ENCODE data around the gene ACAP1. TPM values are rescaled to one million over a fixed set of nuclear protein-coding genes. Genes with fewer than 3 reads are reported as not detected.
"Not testable (repeated sequence)": the region's sequence is repeated elsewhere in the genome, so short reads cannot be mapped to it uniquely, and the experiment has no call there.

Gene ACAP1
- total RNA-seq, 1 donor from 2014 or later, result 10.9 TPM

- H3K4me1 Mint-ChIP-seq, result peaks cover 31% of the 10 kb centered on the region
- peaks cover 2% of the 10 kb centered on the region for H3K36me3 Mint-ChIP-seq
- peak overlapping the region; percentile 89 for H3K4me3 Mint-ChIP-seq
- no peaks in the 10 kb centered on the region for H3K9me3 Mint-ChIP-seq
- no peaks in the 10 kb centered on the region for H3K27me3 Mint-ChIP-seq (ENCODE audit: low read depth)
- TF ChIP-seq, protein P1, sequence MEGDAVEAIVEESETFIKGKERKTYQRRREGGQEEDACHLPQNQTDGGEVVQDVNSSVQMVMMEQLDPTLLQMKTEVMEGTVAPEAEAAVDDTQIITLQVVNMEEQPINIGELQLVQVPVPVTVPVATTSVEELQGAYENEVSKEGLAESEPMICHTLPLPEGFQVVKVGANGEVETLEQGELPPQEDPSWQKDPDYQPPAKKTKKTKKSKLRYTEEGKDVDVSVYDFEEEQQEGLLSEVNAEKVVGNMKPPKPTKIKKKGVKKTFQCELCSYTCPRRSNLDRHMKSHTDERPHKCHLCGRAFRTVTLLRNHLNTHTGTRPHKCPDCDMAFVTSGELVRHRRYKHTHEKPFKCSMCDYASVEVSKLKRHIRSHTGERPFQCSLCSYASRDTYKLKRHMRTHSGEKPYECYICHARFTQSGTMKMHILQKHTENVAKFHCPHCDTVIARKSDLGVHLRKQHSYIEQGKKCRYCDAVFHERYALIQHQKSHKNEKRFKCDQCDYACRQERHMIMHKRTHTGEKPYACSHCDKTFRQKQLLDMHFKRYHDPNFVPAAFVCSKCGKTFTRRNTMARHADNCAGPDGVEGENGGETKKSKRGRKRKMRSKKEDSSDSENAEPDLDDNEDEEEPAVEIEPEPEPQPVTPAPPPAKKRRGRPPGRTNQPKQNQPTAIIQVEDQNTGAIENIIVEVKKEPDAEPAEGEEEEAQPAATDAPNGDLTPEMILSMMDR (IDR thresholded peaks at IDR 0.05; ENCODE audit: unreplicated experiment), result peak; percentile 27
- peak overlapping the region; percentile 97 for H3K27ac Mint-ChIP-seq
- DNase-seq (ENCODE audit: low spot score in 2 of 2, unreplicated experiment in 2 of 2), result peak; percentile 94 to 96
These were observed 6.8 kb upstream of the ACAP1 start for GRCh38 chr17:7329374-7329996.

- Mint-ChIP-seq H3K27me3 (ENCODE audit: low read depth) (no peaks in the 10 kb centered on the region), H3K4me3 (peak overlapping the region; percentile 89), H3K4me1 (peaks cover 31% of the 10 kb centered on the region), H3K36me3 (peaks cover 2% of the 10 kb centered on the region), H3K27ac (peak overlapping the region; percentile 97), H3K9me3 (no peaks in the 10 kb centered on the region)
- TF ChIP-seq, protein P1 (IDR thresholded peaks at IDR 0.05; ENCODE audit: unreplicated experiment), result no peak
- DNase-seq (ENCODE audit: low spot score in 2 of 2, unreplicated experiment in 2 of 2), result peak; percentile 67 to 79
These were observed 6.2 kb upstream of the ACAP1 start for GRCh38 chr17:7329997-7330637.

GRCh38 chr17:7330638-7331015 lies 5.7 kb upstream of the ACAP1 start:
- no peak for DNase-seq (ENCODE audit: low spot score in 2 of 2, unreplicated experiment in 2 of 2)
- Mint-ChIP-seq H3K4me3 (peak overlapping the region; percentile 89), H3K36me3 (no peaks in the 10 kb centered on the region), H3K9me3 (no peaks in the 10 kb centered on the region), H3K4me1 (peaks cover 31% of the 10 kb centered on the region), H3K27ac (peak overlapping the region; percentile 97), H3K27me3 (ENCODE audit: low read depth) (no peaks in the 10 kb centered on the region)
- TF ChIP-seq, protein P1 (IDR thresholded peaks at IDR 0.05; ENCODE audit: unreplicated experiment), result no peak

GRCh38 chr17:7332111-7332510 lies 4.2 kb upstream of the ACAP1 start:
- Mint-ChIP-seq H3K9me3 (no peaks in the 10 kb centered on the region), H3K4me1 (peaks cover 31% of the 10 kb centered on the region), H3K4me3 (peak overlapping the region; percentile 46), H3K27ac (peak overlapping the region; percentile 83), H3K36me3 (no peaks in the 10 kb centered on the region), H3K27me3 (ENCODE audit: low read depth) (no peaks in the 10 kb centered on the region)
- TF ChIP-seq, protein P1 (IDR thresholded peaks at IDR 0.05; ENCODE audit: unreplicated experiment), result no peak
- no peak for DNase-seq (ENCODE audit: low spot score in 2 of 2, unreplicated experiment in 2 of 2)

GRCh38 chr17:7332600-7333069 lies 3.7 kb upstream of the ACAP1 start:
- not testable (repeated sequence) for H3K27me3 Mint-ChIP-seq (ENCODE audit: low read depth); H3K36me3 Mint-ChIP-seq; DNase-seq (ENCODE audit: low spot score in 2 of 2, unreplicated experiment in 2 of 2); H3K9me3 Mint-ChIP-seq
- peak overlapping the region; percentile 46 for H3K4me3 Mint-ChIP-seq
- H3K27ac Mint-ChIP-seq, result peak overlapping the region; percentile 83
- H3K4me1 Mint-ChIP-seq, result peaks cover 31% of the 10 kb centered on the region

DNA sequence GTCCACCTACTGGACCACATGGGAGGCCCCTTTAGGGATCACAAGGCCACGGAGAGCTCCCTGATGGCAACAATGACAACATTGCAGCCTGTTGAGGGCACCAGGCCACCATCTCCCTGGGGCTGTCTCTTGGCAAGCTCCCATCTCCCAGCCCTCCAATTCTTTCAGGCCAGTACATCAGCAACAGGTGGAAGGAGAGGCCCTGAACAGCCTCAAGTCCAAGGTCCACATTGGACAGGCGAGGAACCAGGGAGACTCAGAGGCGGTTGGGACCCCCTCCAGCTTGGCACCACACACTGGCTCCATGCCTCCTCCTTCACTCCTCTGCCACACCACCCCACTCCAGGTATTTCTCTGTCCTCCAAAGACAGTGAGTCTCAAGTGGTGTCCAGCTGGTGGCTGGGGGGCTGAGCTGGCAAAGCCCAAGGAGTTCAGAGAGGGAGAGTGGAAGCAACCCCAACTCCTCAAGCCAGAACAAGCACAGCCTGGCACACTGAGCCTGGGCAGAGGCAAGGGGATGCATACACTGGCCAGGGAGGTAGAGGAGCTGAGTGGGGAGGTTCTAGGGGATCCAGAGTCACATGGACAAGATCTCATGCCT lies 1.3 kb upstream of the ACAP1 start:
- Mint-ChIP-seq H3K4me3 (no peak overlapping the region), H3K36me3 (no peaks in the 10 kb centered on the region), H3K9me3 (no peaks in the 10 kb centered on the region), H3K27me3 (ENCODE audit: low read depth) (no peaks in the 10 kb centered on the region), H3K27ac (no peak overlapping the region), H3K4me1 (peaks cover 16% of the 10 kb centered on the region)
- TF ChIP-seq, protein P1 (IDR thresholded peaks at IDR 0.05; ENCODE audit: unreplicated experiment), result no peak
- DNase-seq (ENCODE audit: low spot score in 2 of 2, unreplicated experiment in 2 of 2), result no peak

DNA sequence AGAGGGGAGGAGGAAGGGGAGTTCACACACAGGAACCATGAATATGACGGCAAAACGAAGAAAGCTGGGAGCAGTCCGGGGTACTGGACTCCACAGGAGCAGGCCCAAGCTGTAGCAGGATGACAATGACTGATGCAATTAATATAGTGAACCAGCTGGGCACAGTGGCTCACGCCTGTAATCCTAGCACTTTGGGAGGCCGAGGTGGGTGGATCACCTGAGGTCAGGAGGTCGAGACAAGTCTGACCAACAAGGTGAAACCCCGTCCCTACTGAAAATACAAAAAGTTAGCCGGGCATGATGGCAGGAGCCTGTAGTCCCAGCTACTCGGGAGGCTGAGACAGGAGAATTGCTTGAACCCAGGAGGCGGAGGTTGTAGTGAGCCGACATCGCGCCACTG lies 564 bp upstream of the ACAP1 start:
- not testable (repeated sequence) for DNase-seq (ENCODE audit: low spot score in 2 of 2, unreplicated experiment in 2 of 2); H3K4me3 Mint-ChIP-seq; H3K9me3 Mint-ChIP-seq; H3K36me3 Mint-ChIP-seq; H3K27me3 Mint-ChIP-seq (ENCODE audit: low read depth); H3K27ac Mint-ChIP-seq
- peaks cover 12% of the 10 kb centered on the region for H3K4me1 Mint-ChIP-seq

GRCh38 chr17:7337600-7337999 lies 1.3 kb downstream of the ACAP1 start:
- not testable (repeated sequence) for DNase-seq (ENCODE audit: low spot score in 2 of 2, unreplicated experiment in 2 of 2); H3K36me3 Mint-ChIP-seq; H3K4me3 Mint-ChIP-seq; H3K27me3 Mint-ChIP-seq (ENCODE audit: low read depth); H3K4me1 Mint-ChIP-seq; H3K27ac Mint-ChIP-seq; H3K9me3 Mint-ChIP-seq
